Hypothalamus (tissue), 51 donors: ENCODE data around the gene MATK.
"Not testable (repeated sequence)": the region's sequence is repeated elsewhere in the genome, so short reads cannot be mapped to it uniquely, and the experiment has no call there.

Experiments used
- DNase-seq, 51 donors: peaks; one replicate each; lab custom pipeline; 2025; lab: John Stamatoyannopoulos, UW

Gene MATK

GRCh38 chr19:3757705-3758104 is 28.5 kb downstream of the MATK start:
- DNase-seq = not testable (repeated sequence)

- no peak for DNase-seq
Observed at GRCh38 chr19:3753631-3754410, 32.4 kb downstream of the MATK start.

GRCh38 chr19:3752492-3752891 is 33.7 kb downstream of the MATK start:
- DNase-seq = no peak

- DNase-seq = no peak
Observed at GRCh38 chr19:3751236-3751635, 34.9 kb downstream of the MATK start.

- DNase-seq = no peak
Observed at GRCh38 chr19:3750211-3750610, 36.0 kb downstream of the MATK start.

- no peak for DNase-seq
Observed at GRCh38 chr19:3748965-3749364, 37.2 kb downstream of the MATK start.

- DNase-seq = no peak
Observed at GRCh38 chr19:3746371-3747056, 39.7 kb downstream of the MATK start.

- DNase-seq = no peak
Observed at GRCh38 chr19:3745363-3746045, 40.7 kb downstream of the MATK start.

GRCh38 chr19:3743486-3743885 is 42.7 kb downstream of the MATK start:
- no peak for DNase-seq

GRCh38 chr19:3740431-3740830 is 45.8 kb downstream of the MATK start:
- DNase-seq = no peak

- no peak for DNase-seq
Observed at GRCh38 chr19:3738477-3739220, 47.5 kb downstream of the MATK start.

- DNase-seq = no peak
Observed at GRCh38 chr19:3737487-3738205, 48.5 kb downstream of the MATK start.

GRCh38 chr19:3736106-3736724 is 50.0 kb downstream of the MATK start:
- no peak for DNase-seq

- no peak for DNase-seq
Observed at GRCh38 chr19:3734310-3734600, 51.9 kb downstream of the MATK start.

- no peak for DNase-seq
Observed at GRCh38 chr19:3733549-3734309, 52.5 kb downstream of the MATK start.

- no peak for DNase-seq
Observed at GRCh38 chr19:3732108-3732507, 54.1 kb downstream of the MATK start.

GRCh38 chr19:3730457-3730958 is 55.7 kb downstream of the MATK start:
- no peak for DNase-seq
